Spleen (tissue), 11 donors: Measurements from ENCODE around the gene TNKS1BP1. TPM values are rescaled to one million over a fixed set of nuclear protein-coding genes. Genes with fewer than 3 reads are reported as not detected.
"Not testable (repeated sequence)": the region's sequence is repeated elsewhere in the genome, so short reads cannot be mapped to it uniquely, and the experiment has no call there.

ENCODE experiments used
- DNase-seq: peaks from one replicate; pipeline ENCODE4 v3.0.0-alpha.2; 2020
- H3K27ac ChIP-seq, 8 donors: fragments of 200-600 bp; sonication (generic) in 7 of 8; 1 replicate in 4 of 8; 2 replicates in 4 of 8; pipeline versions ENCODE4 v1.5.0 to v1.8.0; 2016 to 2021; ENCODE audit warnings: inconsistent platforms in 4 of 8, mild to moderate bottlenecking in 4 of 8, moderate library complexity in 1 of 8
- H3K27me3 ChIP-seq, 7 donors: fragments of 200-600 bp; sonication (generic) in 6 of 7; replicated peaks in 1 of 7; 1 replicate in 4 of 7; 2 replicates in 3 of 7; pipeline versions ENCODE4 v1.5.0 to v1.8.0; 2016 to 2021; ENCODE audit warnings: inconsistent platforms in 3 of 7, mild to moderate bottlenecking in 1 of 7
- H3K36me3 ChIP-seq, 6 donors: fragments of 200-600 bp; sonication (generic) in 5 of 6; 1 replicate in 4 of 6; 2 replicates in 2 of 6; pipeline versions ENCODE4 v1.5.0 to v1.8.0; 2016 to 2021; ENCODE audit warnings: inconsistent platforms in 2 of 6
- H3K4me1 ChIP-seq, 6 donors: fragments of 200-600 bp; sonication (generic) in 5 of 6; 1 replicate in 3 of 6; 2 replicates in 3 of 6; pipeline versions ENCODE4 v1.5.0 to v1.8.0; 2016 to 2021; ENCODE audit warnings: inconsistent platforms in 3 of 6
- H3K4me3 ChIP-seq, 8 donors: fragments of 200-600 bp; sonication (generic) in 7 of 8; 1 replicate in 4 of 8; 2 replicates in 4 of 8; pipeline versions ENCODE4 v1.5.0 to v1.8.0; 2016 to 2021; ENCODE audit warnings: inconsistent platforms in 4 of 8, mild to moderate bottlenecking in 4 of 8, moderate library complexity in 2 of 8
- H3K9me3 ChIP-seq, 8 donors: fragments of 200-600 bp; sonication (generic) in 7 of 8; 1 replicate in 4 of 8; 2 replicates in 4 of 8; pipeline versions ENCODE4 v1.5.0 to v1.8.0; 2016 to 2021; ENCODE audit warnings: inconsistent platforms in 4 of 8
- POLR2A ChIP-seq, 3 donors: fragments of 450-650 bp; IDR thresholded peaks; one replicate each; pipeline ENCODE4 v1.5.1; 2017; ENCODE audit warnings: antibody characterized with exemption in 3 of 3, mild to moderate bottlenecking in 1 of 3
- POLR2AphosphoS5 ChIP-seq, 3 donors: sonication (generic); formaldehyde crosslinking; IDR thresholded peaks; one replicate each; pipeline ENCODE4 v1.5.1; 2017; ENCODE audit warnings: antibody characterized with exemption in 3 of 3
- WGBS, 5 donors: extraction: QIAGEN DNeasy Blood & Tissue Kit in 3 of 5; methylation state at CpG; one replicate each; pipeline versions ENCODE4 v1.1.5 to v1.1.7; 2013 to 2018; 5-methylcytosine and 5-hydroxymethylcytosine counted together
- intact Hi-C: fragments of 100-400 bp; cut with DNase I; formaldehyde crosslinking; loops from one replicate; pipeline ENCODE4 v1.15.0; 2023; ENCODE audit warnings: low total_unique reads
- polyA plus RNA-seq, 3 donors: library from polyadenylated mRNA; stranded (reverse); fragments of 200-250 nt; gene quantifications; one replicate each; pipeline ENCODE4 v1.2.1, GENCODE V29; 2013
- total RNA-seq, 7 donors: library from RNA; depleted of rRNA in 3 of 7; stranded (reverse); fragments of >200 nt in 3 of 7; fragmentation: NEBNext Ultra II Directional in 4 of 7; extraction: Animal tissue kit (Norgen Biotek cat#: 25700) in 4 of 7; gene quantifications; one replicate each; pipeline versions ENCODE4 v1.1.0 to v1.2.1, GENCODE V29; 2016 to 2021
- TF ChIP-seq, protein P1 (sequence below), 11 experiments: fragments of 200-600 bp in 7 of 11; fragments of 450-650 bp in 4 of 11; sonication (generic) in 4 of 11; IDR thresholded peaks in 8 of 11; conservative IDR thresholded peaks in 3 of 11; 1 replicate in 7 of 11; 2 replicates in 4 of 11; pipeline versions ENCODE4 v1.4.0 to v1.8.0; 2016 to 2021; ENCODE audit warnings: antibody characterized with exemption in 11 of 11, inconsistent platforms in 4 of 11, mild to moderate bottlenecking in 1 of 11
- donor health status: healthy with polysubstance abuse.
- donor health status: DM: no; HTN: no; CAD: no; lungs with moderate emphysema.
- donor health status: DM: no; HTN: no; CAD: no.
- donor health status: Bipolar disorder and iron deficiency.
- donor health status: healthy.
- donor health status: DM: no; HTN: no; CAD: no.
- donor health status: DM: yes; HTN: yes; CAD: no.

TNKS1BP1 gene
- total and polyA plus RNA-seq, 10 donors: 19.8 to 126 (median 48.2) TPM

DNA sequence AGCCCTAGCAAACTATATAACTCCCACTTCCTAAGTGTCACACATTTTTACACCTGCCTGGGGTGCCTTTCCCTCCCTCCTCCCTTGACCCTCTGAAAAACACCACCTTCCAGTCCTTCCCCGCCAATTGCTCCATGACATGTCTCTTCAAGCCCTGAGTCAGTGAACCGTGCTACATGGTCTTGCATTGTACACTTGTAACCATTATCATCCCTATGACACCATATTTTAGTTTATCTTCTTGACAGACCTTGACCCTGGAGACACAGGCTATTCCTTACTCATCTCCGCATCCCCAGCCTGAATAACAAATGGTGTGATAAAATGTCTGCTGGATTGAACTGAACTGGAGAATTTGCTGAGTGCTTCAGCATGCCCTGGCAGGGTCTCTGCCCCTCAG is 36.9 kb downstream of the TNKS1BP1 start:
- Histone ChIP-seq H3K27ac (no peak overlapping the region), H3K4me1 (peaks cover 0 to 10% (median 2%) of the 10 kb centered on the region in 6 donors), H3K27me3 (peaks cover 0 to 5% (median 0%) of the 10 kb centered on the region in 7 donors), H3K4me3 (no peak overlapping the region), H3K9me3 (no peaks in the 10 kb centered on the region), H3K36me3 (no peaks in the 10 kb centered on the region)
- 89 to 99% (median 96%) methylated on average over 3 of the region's 3 CpGs for whole genome bisulfite sequencing, 5 donors
- TF ChIP-seq POLR2A (IDR thresholded peaks at IDR 0.05) (no peak), POLR2AphosphoS5 (IDR thresholded peaks at IDR 0.05) (no peak)
- TF ChIP-seq, protein P1, sequence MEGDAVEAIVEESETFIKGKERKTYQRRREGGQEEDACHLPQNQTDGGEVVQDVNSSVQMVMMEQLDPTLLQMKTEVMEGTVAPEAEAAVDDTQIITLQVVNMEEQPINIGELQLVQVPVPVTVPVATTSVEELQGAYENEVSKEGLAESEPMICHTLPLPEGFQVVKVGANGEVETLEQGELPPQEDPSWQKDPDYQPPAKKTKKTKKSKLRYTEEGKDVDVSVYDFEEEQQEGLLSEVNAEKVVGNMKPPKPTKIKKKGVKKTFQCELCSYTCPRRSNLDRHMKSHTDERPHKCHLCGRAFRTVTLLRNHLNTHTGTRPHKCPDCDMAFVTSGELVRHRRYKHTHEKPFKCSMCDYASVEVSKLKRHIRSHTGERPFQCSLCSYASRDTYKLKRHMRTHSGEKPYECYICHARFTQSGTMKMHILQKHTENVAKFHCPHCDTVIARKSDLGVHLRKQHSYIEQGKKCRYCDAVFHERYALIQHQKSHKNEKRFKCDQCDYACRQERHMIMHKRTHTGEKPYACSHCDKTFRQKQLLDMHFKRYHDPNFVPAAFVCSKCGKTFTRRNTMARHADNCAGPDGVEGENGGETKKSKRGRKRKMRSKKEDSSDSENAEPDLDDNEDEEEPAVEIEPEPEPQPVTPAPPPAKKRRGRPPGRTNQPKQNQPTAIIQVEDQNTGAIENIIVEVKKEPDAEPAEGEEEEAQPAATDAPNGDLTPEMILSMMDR (IDR thresholded peaks at IDR 0.05 in 8 of 11, conservative IDR thresholded peaks at IDR 0.05 in 3 of 11): no peak
- intact Hi-C loops: no loop called here
- no peak for DNase-seq

DNA sequence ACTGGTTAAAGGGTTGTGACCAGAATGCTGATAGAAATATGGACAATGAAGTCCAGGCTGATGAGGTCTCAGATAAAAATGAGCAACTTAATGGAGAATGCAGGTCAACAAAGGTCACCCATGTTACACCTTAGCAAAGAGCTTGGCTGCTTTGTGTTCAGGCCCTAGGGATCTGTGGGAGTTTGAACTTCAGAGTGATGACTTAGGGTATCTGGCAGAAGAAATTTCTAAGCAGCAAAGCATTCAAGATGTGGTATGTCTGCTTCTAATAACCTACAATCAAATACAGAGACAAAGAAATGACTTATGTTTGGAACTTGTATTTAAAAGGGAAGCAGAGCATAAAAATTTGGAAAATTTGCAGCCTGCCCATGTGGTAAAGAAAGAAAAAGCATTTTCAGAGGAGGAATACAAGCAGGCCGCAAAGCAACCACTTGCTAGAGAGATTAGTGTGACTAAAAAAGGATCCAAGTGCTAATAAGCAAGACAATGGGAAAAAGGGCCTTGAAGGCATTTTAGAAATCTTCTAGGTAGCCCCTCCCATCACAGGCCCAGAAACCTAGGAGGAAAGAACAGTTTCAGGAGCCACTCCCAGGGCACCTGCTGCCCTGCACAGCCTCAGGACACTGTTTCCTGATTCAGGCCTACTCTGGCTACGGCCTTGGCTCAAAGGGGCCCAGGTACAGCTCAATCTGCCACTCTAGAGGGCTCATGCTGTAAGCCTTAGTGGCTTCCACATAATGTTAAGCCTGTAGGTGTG is 41.3 kb downstream of the TNKS1BP1 start:
- intact Hi-C loops: no loop called here
- Histone ChIP-seq H3K36me3 (no peaks in the 10 kb centered on the region), H3K27ac (no peak overlapping the region), H3K4me3 (no peak overlapping the region), H3K4me1 (peaks cover 0 to 5% (median 1%) of the 10 kb centered on the region in 6 donors), H3K9me3 (peaks cover 0 to 11% (median 0%) of the 10 kb centered on the region in 8 donors), H3K27me3 (peaks cover 0 to 7% (median 0%) of the 10 kb centered on the region in 7 donors)
- no peak for DNase-seq
- no peak for TF ChIP-seq POLR2A (IDR thresholded peaks at IDR 0.05)
- TF ChIP-seq, protein P1 (IDR thresholded peaks at IDR 0.05 in 8 of 11, conservative IDR thresholded peaks at IDR 0.05 in 3 of 11): no peak
- no peak for TF ChIP-seq POLR2AphosphoS5 (IDR thresholded peaks at IDR 0.05)
- WGBS, 5 donors: 82 to 94% (median 86%) methylated on average over 2 of the region's 2 CpGs

DNA sequence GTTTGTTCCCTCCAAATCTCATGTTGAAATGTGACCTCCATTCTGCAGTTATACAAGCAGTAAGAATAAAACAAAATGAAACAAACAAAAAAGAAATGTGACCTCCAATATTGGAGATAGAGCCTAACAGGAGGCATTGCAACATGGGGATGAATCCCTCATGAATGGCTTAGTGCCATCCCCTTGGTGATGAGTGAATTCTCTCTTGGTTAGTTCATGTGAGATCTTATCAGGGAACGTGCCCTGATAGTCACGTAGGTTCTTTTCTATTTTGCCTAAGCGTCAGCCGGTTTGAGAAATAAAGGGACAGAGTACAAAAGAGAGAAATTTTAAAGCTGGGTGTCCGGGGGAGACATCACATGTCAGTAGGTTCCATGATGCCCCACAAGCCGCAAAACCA is 43.2 kb downstream of the TNKS1BP1 start:
- intact Hi-C loops, DNase-seq, H3K4me3 ChIP-seq, H3K27ac ChIP-seq, H3K36me3 ChIP-seq: not testable (repeated sequence)
- peaks cover 0 to 20% (median 0%) of the 10 kb centered on the region in 7 donors for H3K27me3 ChIP-seq
- WGBS, 5 donors: 86 to 97% (median 88%) methylated on average over 6 of the region's 6 CpGs
- peaks cover 0 to 22% (median 17%) of the 10 kb centered on the region in 6 donors for H3K4me1 ChIP-seq
- H3K9me3 ChIP-seq: peaks cover 0 to 11% (median 0%) of the 10 kb centered on the region in 8 donors

DNA sequence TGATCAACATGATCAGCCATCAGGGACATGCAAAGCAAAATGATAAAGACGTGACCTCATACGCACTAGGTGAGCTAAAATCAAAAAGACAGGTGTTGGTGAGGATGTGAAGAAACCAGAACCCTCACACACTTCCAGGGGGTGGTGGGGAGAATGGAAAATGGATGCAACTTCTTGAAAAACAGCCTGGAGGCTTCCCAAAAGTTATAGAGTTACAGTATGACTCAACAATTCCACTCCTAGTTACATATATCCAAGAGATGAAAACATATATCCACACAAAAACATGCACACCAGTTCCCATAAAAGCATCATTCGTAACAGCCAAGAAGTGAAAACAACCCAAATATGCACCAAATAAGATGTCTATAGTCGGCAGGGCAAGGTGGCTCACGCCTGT is 45.6 kb downstream of the TNKS1BP1 start:
- intact Hi-C loops: no loop called here
- Histone ChIP-seq H3K4me3 (no peak overlapping the region), H3K27ac (no peak overlapping the region), H3K27me3 (peaks cover 0 to 27% (median 0%) of the 10 kb centered on the region in 7 donors), H3K9me3 (peaks cover 0 to 11% (median 0%) of the 10 kb centered on the region in 8 donors), H3K4me1 (peaks cover 0 to 36% (median 18%) of the 10 kb centered on the region in 6 donors), H3K36me3 (no peaks in the 10 kb centered on the region)
- TF ChIP-seq, protein P1 (IDR thresholded peaks at IDR 0.05 in 8 of 11, conservative IDR thresholded peaks at IDR 0.05 in 3 of 11): no peak
- TF ChIP-seq POLR2AphosphoS5 (IDR thresholded peaks at IDR 0.05): no peak
- TF ChIP-seq POLR2A (IDR thresholded peaks at IDR 0.05): no peak
- no peak for DNase-seq
- 82 to 96% (median 86%) methylated on average over 5 of the region's 5 CpGs for WGBS, 5 donors
